OCI-M2 (cell line): ENCODE data around the gene PWP2.
"Not testable (repeated sequence)": the region's sequence is repeated elsewhere in the genome, so short reads cannot be mapped to it uniquely, and the experiment has no call there.

Experiments used
- DNase-seq: peaks from one replicate; lab custom pipeline; 2025; ENCODE audit not compliant: unreplicated experiment; lab: John Stamatoyannopoulos, UW

The PWP2 gene

DNA sequence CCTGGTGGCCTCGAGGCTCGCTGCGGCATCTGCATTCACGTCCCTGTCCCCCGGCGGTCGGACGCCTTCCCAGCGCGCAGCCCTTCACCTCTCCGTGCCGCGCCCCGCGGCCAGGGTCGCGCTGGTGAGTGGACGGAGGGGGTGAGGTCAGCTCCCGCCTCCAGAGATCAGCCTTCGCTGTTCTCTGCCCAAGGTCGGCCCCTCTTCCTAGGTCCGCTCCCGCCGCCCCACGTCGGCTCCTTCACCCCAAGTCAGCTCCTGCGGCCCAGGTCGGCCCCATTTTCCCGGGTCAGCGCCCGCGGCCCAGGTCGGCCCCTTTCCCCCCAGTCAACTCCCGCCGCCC lies 26.5 kb downstream of the PWP2 start:
- DNase-seq: not testable (repeated sequence)

GRCh38 chr21:44134732-44135131 lies 27.5 kb downstream of the PWP2 start:
- DNase-seq: not testable (repeated sequence)

DNA sequence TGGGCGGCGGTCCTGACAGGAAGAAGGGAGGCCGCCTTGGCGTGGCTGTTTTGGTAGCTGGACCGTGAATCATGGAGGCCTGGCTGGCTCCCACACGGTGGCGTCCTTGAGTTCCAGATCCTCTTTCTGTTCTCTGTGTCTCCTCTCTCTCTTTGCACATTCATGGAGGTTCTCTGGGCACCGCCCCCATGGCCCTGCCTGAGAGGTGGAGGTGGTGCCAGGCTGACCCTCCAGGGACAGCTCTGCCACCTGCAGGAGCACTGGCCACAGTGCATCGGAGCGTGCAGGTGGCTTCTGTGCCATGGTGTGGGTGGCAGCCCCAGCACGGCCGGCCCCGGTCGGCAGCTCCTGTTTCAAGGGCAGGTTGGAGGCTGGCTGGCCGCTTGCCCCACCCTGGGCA lies 30.8 kb downstream of the PWP2 start:
- not testable (repeated sequence) for DNase-seq

GRCh38 chr21:44139787-44140551 lies 32.8 kb downstream of the PWP2 start:
- DNase-seq: not testable (repeated sequence)

GRCh38 chr21:44140552-44140932 lies 33.3 kb downstream of the PWP2 start:
- DNase-seq: not testable (repeated sequence)

DNA sequence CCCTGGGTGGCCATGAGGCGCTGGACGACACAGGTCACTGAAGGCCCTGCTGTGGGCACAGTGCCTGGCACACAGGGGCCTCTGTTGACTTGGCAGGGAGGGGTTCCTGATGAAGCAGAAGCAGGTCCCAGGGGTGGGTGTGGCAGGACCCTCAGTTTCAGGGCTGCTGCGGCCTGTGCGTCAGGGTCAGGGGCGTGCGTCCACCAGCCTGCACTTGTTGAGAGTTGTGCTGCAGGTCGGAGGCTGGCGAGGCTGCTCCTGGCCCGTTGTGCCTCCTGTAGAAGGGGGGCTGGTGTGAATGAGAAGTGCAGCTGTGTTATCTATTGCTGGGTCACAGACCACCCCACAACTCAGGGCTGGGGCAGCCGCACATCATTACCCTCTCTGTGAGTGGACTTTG lies 35.3 kb downstream of the PWP2 start:
- DNase-seq: not testable (repeated sequence)

DNA sequence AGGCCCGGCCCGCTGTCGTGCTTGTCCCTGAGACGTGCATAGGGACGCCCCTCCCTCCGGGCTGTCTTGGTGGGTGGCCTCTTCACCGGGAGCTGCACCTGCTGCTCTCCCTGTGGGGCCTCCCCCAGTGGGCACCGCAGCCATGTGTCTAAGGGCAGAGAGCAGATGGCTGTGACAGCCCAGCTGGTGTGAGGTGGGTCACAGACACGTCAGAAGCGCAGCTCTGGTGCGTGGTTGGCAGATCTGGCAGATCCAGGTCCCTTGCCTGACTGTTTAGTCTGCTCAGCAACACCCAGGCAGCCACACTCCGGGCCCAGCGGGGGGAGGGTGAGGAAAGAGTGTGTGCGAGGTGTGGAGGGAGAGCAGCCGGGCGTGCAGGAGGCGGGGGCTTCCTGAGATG lies 36.2 kb downstream of the PWP2 start:
- not testable (repeated sequence) for DNase-seq

- DNase-seq: not testable (repeated sequence)
These were observed 36.8 kb downstream of the PWP2 start for GRCh38 chr21:44143996-44144395.

- DNase-seq: not testable (repeated sequence)
These were observed 37.8 kb downstream of the PWP2 start for GRCh38 chr21:44144784-44145602.

GRCh38 chr21:44145616-44146015 lies 38.4 kb downstream of the PWP2 start:
- not testable (repeated sequence) for DNase-seq

DNA sequence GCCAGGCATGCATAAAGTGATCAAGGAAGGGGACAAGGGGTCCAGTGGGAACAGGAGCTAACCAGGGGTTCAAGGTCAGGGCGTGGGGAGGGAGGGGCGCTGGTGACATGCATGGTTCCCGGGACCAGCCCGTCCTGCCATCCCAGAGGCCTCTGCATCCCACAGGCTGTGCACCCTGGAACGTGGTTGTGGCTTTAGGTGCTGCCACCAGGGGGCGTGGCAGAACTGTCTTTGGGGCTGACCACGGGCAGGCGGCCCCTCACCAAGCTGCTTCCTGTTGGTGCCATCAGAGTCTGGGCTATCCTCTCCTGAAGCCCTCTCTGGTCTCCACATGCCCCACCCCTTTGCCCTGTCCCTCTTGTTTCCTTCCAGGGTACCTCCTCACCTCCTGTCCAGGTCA lies 39.9 kb downstream of the PWP2 start:
- not testable (repeated sequence) for DNase-seq

- not testable (repeated sequence) for DNase-seq
These were observed 43.1 kb downstream of the PWP2 start for GRCh38 chr21:44150255-44150654.

GRCh38 chr21:44153214-44153888 lies 46.2 kb downstream of the PWP2 start:
- not testable (repeated sequence) for DNase-seq

- DNase-seq: not testable (repeated sequence)
These were observed 46.7 kb downstream of the PWP2 start for GRCh38 chr21:44153889-44154228.

- DNase-seq: not testable (repeated sequence)
These were observed 47.6 kb downstream of the PWP2 start for GRCh38 chr21:44154816-44155230.

GRCh38 chr21:44155231-44155993 lies 48.2 kb downstream of the PWP2 start:
- DNase-seq: not testable (repeated sequence)

DNA sequence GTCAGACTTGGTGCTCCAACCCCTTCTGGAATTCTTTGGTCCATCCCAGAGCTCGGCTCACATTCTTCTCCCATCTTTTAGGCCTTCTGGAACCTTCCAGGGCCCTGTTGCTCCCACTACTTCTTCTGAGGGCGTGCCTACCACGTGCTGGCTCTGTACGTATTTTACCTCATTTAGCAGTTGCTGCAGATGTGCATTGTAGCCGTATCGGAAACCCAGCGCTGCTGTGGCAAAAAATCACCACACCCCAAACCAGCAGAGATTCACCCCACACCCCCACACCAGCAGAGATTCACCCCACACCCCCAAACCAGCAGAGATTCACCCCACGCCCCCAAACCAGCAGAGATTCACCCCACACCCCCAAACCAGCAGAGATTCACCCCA lies 48.8 kb downstream of the PWP2 start:
- not testable (repeated sequence) for DNase-seq

DNA sequence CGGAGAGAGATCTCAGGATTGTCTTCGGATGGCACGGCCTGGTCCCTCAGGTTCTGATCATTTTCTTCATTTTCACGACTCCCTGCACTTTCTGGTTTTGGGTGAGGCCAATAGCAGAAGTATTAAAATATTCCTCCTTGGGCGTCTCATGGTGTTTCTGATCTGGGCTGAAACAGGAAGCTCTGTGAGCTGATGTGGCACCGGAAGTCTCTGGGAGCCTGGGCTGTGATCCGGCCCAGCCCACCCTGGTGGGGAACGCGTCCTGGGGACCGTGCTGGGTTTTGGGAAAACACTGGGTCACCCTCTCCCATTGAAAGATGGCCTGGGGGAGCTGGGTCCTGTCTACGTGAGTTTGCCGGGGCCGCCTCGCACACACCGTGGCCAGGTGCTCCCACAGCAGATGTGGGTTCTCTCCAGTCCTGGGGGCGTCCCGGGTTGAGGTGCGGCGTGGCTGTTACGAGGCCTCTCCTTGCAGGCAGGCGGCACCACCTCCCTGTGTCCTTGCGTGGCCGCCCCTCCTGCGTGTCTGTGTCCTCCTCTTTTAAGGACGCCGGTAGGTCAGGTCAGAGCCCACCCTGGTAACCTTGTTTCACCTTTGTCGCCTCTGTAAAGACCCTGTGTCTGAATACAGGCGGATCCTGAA lies 50.4 kb downstream of the PWP2 start:
- not testable (repeated sequence) for DNase-seq

- not testable (repeated sequence) for DNase-seq
These were observed 50.9 kb downstream of the PWP2 start for GRCh38 chr21:44158082-44158468.
